GM23338 (cell line): ENCODE data around the gene PRDM7.

ENCODE experiments used
- CREB1 ChIP-seq: fragments of 250-450 bp; sonication (Bioruptor Pico); IDR thresholded peaks from 2 replicates; pipeline ENCODE4 v1.5.0; 2020; ENCODE audit warnings: low read depth, mild to moderate bottlenecking, moderate library complexity
- CTCF ChIP-seq, 2 experiments: fragments of 200-600 bp in 1 of 2; sonication (generic) in 1 of 2; conservative IDR thresholded peaks; 2 replicates each; pipeline versions ENCODE4 v1.5.1 to v1.6.1; 2016 to 2017; ENCODE audit warnings: antibody characterized with exemption in 2 of 2, low read depth in 2 of 2, mild to moderate bottlenecking in 2 of 2, moderate library complexity in 1 of 2
- EZH2 ChIP-seq: fragments of 200-600 bp; sonication (generic); IDR thresholded peaks from one replicate; pipeline ENCODE4 v1.8.0; 2017; ENCODE audit warnings: antibody characterized with exemption, mild to moderate bottlenecking, low read depth; ENCODE audit not compliant: unreplicated experiment

- TF ChIP-seq CTCF (conservative IDR thresholded peaks at IDR 0.05; ENCODE audit: low read depth in 2 of 2), result no peak
- no peak for TF ChIP-seq CREB1 (CRISPR knock-in tag)
- no peak for TF ChIP-seq EZH2
These were observed 4.6 kb downstream of the PRDM7 start for GRCh38 chr16:90072442-90073105.
